IPS DF 4.7 (cell line): ENCODE results near the gene TENT5A.

ENCODE experiments used
- DNase-seq: peaks from one replicate; pipeline ENCODE4 v3.0.0-alpha.2; 2013; ENCODE audit warnings: low spot score; ENCODE audit errors: extremely low read depth

The TENT5A gene

GRCh38 chr6:81772741-81773140 is 20.3 kb upstream of the TENT5A start:
- DNase-seq, result no peak

DNA sequence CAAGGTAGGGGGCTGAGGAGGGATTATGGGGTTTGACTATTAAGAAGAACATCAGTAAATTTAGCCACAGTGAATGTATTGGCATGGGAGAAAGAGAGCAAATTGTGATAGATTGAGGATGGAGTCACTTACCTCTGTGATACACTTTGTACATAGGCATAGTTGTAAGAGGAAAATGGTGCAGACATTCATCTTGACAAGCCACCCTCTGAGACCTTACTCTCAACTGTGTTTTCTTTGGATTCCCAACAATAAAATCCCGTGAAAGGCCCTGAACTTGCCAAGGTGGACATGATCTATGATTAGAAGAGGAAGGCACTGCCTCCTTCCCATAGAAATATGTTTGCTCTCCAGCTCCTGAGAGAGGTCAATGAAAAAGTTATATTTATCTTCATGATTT is 18.6 kb upstream of the TENT5A start:
- DNase-seq, result no peak

- no peak for DNase-seq
These were observed 17.9 kb upstream of the TENT5A start for GRCh38 chr6:81770381-81770780.

- no peak for DNase-seq
These were observed 17.3 kb upstream of the TENT5A start for GRCh38 chr6:81769824-81770223.

DNA sequence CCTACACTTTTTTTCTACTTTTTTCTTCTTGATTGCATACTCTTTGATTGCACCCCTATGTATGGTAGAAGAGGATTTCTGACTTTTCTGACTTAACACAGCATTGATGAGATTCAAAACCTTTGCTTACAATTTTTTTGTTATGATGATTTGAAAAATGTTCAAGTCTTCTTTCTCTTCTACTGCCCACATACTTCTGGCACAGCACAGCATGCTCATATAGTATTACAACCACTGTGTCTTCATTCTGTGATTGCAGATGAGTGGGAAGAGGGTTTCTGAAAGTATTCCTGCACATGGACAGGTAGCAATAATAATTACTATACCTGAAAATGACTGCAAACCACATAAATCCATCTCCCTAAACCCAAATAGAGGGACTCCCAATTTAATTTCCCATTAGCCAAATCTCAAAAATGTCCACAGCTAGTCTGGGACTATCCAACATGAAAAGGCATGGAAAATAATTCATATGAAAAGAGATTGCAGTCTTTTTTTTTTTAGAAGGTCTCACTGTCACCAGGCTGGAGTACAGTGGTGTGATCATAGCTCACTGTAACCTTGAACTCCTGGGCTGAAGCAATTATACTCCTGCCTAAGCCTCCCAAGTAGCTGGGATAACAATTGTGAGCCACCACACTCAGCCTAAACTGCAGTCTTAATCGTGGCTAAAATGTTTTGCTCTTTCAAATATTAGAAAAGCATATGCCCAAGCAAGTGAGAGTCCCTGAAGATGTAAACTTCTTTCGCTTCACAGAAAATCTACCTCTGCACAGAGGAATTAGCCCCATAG is 15.9 kb upstream of the TENT5A start:
- DNase-seq, result no peak

DNA sequence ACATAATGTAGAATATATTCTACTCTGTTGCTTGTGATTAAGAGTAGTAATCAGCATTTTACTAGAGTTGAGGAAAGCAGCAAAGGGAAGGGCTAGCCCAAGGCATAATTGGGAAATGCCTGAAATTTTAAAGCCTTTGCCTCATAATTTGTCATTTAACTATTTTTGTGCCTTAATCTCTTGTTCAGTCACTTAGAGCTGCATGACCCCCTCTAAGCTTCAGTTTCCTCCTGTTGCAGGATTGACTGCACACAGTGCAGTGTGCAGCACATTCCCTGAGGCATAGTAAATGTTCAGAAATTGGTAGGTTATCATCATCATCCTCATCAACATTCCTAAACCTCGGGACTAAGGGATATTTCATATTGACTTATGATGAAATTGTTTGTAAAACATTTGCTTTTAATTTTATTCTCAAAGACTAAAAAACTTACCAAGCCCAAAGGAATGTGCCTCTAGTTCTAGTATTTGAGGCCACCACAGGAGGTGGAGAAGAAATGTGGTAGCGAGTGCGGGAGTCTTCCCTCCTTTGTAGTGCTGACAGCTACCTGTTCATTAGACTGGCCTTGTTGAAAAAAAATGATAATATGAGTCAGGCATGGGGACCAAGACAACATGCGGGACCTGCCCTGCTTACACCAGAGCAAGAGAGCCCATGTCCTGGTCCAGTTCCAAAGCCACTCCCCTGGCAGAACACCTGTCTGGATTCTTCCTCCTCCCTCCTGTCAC is 14.8 kb upstream of the TENT5A start:
- no peak for DNase-seq

DNA sequence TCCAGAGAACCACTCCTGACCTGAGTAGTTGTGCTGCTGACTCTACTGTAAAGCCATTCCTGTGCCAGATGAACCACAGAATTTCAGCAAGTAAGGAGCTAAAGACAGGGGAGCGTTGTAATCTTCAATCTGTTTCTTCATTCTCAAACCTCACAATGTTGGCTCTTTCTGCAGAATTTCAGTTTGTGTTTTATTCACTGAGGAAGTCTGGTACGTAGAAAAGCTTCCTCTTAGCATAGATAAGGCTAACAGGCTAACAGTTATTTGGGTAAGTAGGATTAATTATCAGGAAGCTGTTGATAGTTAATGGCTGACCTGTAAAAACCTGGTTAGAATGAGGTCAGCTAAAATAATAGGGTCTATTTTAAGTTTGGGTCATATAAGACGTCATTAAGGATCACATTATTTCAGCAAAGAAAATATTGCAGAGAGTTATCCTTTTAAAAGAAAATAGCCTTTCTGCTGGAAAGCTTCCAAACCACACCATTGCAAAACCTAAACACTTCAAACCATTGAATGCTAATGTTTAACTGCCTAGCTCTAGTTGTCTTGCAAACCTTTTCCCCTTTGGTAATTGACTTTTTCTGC is 14.1 kb upstream of the TENT5A start:
- no peak for DNase-seq

- DNase-seq, result no peak
These were observed 12.1 kb upstream of the TENT5A start for GRCh38 chr6:81764531-81764930.

DNA sequence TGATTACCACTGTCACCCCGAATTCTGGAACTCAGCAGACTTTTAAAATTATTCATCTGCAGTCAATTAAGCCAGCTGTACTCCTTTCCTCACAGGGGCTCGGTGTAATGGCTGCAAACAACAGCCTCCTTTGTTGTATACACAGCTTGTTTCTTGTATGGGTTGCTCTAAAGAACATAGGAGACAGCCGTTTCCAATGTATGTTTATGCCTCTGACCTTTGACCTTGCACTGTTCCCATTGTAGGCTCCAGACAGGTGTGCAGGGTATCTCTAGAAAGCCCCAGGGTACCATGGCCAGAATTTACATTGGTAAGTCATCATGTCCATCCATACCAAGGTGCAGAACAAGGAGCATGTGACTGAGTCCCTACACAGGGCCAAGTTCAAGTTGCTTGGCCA is 11.5 kb upstream of the TENT5A start:
- DNase-seq, result no peak

DNA sequence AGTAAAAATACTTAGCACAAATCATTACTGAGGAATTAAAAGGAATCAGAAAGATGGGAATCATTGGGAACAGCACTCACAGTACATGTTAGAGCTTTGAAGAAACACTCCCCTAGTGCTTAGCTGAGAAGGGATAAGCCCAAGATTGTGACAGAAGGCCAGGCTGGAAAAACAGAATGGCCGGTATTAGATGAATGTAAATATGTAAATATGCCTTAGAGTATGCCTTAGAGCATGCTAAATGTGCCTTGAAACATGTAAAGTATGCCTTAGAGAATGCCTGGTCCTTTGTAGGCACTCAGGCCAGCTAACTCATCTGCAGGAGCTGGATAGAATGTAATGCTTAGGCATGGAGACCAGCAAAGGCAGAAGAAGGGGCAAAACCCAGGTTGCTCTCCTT is 10.6 kb upstream of the TENT5A start:
- no peak for DNase-seq

GRCh38 chr6:81762606-81763005 is 10.1 kb upstream of the TENT5A start:
- DNase-seq, result no peak

DNA sequence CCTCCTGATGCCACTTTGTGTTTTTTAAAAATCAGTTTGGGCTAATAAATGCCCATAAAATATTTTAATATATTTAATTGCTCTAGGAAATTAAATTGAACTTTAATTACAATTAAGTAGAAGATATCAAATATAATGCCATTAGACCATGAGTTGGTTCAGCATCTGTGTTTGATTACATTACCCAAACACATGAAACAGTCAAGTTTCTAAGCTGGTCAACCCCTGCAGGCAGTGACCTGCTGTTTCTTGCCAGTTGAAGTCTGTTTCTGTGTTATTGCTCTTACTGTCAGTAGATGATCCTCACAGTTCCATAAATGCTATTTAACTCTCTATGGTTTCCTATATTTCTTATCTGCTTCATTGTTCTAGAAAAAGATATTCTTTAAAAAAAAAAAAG is 9.7 kb upstream of the TENT5A start:
- no peak for DNase-seq

GRCh38 chr6:81761197-81761596 is 8.7 kb upstream of the TENT5A start:
- DNase-seq, result no peak

GRCh38 chr6:81759782-81760181 is 7.3 kb upstream of the TENT5A start:
- DNase-seq, result no peak

DNA sequence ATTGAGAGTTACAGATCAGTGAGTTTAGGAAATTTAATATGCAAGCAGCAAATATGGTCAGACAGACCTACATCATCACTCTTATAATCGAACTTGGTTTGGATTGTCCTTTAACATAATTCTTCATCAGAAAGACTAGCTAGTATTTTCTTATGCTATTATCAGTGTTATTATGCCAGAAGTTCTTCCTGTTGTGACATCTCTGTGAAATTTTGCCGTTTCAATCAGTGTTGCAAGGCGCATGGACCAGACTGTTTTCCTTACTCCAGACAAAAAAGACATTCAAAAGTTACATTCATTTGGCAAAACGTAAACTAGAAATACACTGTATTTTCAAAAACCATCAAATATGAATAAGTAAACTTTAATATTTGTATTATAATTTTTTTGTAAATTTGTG is 5.7 kb upstream of the TENT5A start:
- no peak for DNase-seq

GRCh38 chr6:81756690-81757089 is 4.2 kb upstream of the TENT5A start:
- DNase-seq, result no peak

DNA sequence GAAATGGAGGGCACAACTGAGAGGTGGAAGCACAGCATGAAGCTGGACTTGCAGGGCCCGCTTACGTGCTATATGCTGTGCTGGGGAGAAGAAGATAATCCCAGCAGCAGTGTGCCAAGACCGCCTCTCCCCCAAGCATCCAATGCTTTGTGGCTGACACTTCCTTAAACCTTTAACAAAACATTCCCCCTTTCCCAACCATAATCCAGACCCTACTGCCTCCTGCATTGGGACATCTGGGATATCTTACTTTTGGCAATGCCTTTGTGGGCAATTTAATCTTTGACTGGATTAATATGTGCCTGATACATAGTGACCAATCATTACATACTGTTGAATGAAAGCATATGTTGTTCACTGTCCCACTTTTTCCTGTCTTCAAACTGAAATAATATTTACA is 3.1 kb upstream of the TENT5A start:
- DNase-seq, result no peak

DNA sequence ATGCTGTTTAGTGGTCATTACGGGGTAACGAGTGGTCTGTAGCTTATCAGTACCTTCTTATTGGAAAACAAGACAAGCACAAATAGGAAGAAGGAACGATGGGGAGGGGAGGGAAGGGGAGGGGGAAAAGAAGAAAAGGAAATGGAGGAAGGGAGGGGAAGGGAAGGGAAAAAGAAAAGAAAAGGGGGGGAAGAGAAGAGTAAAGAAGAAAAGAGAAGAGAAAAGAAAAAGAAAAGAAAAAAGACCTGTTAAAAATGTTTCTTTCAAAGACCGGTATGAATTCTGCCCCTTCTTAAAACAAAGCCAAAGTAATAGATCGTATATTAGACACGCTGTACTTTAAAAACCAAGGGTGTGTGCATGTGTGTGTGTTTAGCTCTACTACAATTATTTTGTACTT is 2.4 kb upstream of the TENT5A start:
- no peak for DNase-seq

DNA sequence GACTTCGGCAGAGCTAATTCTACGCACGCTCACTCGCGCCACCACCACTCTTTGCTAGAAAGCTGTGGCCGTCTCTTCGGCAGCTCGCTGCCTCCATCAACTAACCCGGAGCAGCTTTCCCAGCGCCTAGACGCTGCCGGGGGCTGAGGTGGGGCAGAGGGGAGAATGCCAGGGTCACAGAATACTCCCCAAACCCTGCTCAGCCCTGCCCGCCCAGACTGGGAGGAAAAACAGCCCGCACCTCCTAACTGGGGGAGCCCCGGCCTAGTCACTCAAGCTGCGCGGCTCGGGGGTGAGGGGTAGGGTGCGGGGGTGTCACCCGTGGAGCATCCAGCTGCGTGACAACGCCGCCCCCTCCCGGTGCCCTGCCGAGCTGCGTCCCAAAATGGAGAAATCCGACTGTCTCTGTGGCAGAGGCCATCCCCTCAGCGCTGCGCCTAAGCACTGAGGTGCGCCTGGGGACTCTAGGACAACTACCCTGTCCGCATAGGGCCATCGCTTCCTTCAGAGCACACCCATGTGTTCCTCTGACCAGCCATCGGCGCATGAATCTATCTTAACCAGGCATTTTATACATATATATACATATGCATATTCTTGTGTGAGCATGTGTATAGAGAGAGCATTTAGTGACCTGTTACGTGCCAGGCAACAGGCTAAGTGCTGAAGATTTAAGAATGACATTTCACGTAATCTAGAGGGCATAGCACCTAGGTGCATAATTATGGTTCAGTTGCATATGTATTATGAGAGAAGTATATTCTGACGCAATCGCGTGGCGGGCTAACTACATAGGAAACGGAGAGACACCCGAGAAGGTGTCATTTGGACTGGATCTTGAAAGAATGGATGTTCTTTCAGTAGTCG is 1.5 kb upstream of the TENT5A start:
- no peak for DNase-seq

GRCh38 chr6:81752921-81753710 is 635 bp upstream of the TENT5A start:
- DNase-seq, result no peak
